Mesodermal cell (in vitro differentiated cells): Measurements from ENCODE around the gene TPRA1.

ENCODE experiments used
- H3K27ac ChIP-seq: 2 replicates; pipeline ENCODE4 v1.7.0; 2013; ENCODE audit warnings: mild to moderate bottlenecking, low read depth, low read length, moderate library complexity; ENCODE audit not compliant: severe bottlenecking
- H3K36me3 ChIP-seq: 2 replicates; pipeline ENCODE4 v1.7.1; 2013; ENCODE audit warnings: mild to moderate bottlenecking, low read length, moderate library complexity; ENCODE audit not compliant: control insufficient read depth, insufficient read depth
- H3K4me1 ChIP-seq: one replicate; pipeline ENCODE4 v1.7.1; 2013; ENCODE audit warnings: mild to moderate bottlenecking, low read length; ENCODE audit not compliant: insufficient read depth, control insufficient read depth, poor library complexity, severe bottlenecking
- H3K4me3 ChIP-seq: 2 replicates; pipeline ENCODE4 v1.7.0; 2013; ENCODE audit warnings: low read length, control low read depth, mild to moderate bottlenecking; ENCODE audit not compliant: insufficient read depth, poor library complexity, severe bottlenecking; ENCODE audit errors: extremely low read depth
- H3K9me3 ChIP-seq: 2 replicates; pipeline ENCODE4 v1.7.1; 2013; ENCODE audit warnings: mild to moderate bottlenecking, low read length, moderate library complexity; ENCODE audit not compliant: control insufficient read depth
- WGBS, 2 experiments: methylation state at CpG; one replicate each; pipeline ENCODE4 v1.1.5; 2013; ENCODE audit warnings: missing lambda C conversion rate in 2 of 2; ENCODE audit not compliant: insufficient coverage in 2 of 2; 5-methylcytosine and 5-hydroxymethylcytosine counted together

TPRA1 gene

DNA sequence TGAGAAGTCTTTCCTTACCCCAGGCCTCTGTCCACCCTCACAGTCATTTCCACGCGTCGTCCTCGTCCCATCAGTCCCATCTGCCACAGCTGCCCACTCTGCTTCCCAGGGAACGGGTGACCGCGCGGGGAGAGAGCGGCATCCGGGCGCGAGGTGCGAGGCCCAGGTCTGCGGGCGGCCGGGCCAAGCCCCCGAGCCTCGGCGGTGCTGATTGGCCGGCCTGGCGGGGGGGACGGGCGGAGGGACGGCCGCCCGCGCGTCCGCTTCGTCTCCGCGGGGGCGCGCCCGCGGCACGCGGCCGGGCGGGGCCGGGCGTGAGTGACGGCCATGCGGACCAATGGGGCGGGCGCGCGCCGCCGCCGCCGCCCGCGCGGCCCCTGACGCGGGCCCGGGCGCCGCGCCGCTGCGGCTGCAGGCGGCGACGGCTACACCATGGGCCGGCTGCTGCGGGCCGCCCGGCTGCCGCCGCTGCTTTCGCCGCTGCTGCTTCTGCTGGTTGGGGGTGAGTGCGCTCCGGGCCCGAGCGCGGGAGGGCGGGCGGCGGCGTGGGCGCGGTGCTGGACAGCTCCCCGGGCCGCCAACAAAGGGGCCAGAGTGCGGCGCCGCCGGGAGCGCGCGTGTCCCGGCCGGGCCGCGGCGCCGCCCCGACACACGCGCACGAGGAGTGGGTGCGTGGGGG lies 38.4 kb upstream of the TPRA1 start, which contains the start of gene PODXL2:
PODXL2 (plus strand) TSS at position 398 of the 679 bp plus-strand sequence; CDS start at position 433, 35 bp downstream.
- no peaks in the 10 kb centered on the region for H3K36me3 ChIP-seq
- WGBS, 2 experiments, result 2 to 3% methylated on average over 30 to 84 of the region's 105 CpGs
- H3K27ac ChIP-seq, result no peak within 1 kb of the TSS
- peaks cover 3% of the 10 kb centered on the region for H3K9me3 ChIP-seq
- H3K4me3 ChIP-seq, result peak within 1 kb of the TSS; percentile 20
- no peaks in the 10 kb centered on the region for H3K4me1 ChIP-seq

- peak overlapping the region; percentile 2 for H3K4me3 ChIP-seq
- no peaks in the 10 kb centered on the region for H3K36me3 ChIP-seq
- no peaks in the 10 kb centered on the region for H3K4me1 ChIP-seq
- 89 to 95% methylated on average over 4 of the region's 4 CpGs for WGBS, 2 experiments
- no peak overlapping the region for H3K27ac ChIP-seq
- peaks cover 3% of the 10 kb centered on the region for H3K9me3 ChIP-seq
These were observed 37.9 kb upstream of the TPRA1 start for GRCh38 chr3:127628426-127628787.

DNA sequence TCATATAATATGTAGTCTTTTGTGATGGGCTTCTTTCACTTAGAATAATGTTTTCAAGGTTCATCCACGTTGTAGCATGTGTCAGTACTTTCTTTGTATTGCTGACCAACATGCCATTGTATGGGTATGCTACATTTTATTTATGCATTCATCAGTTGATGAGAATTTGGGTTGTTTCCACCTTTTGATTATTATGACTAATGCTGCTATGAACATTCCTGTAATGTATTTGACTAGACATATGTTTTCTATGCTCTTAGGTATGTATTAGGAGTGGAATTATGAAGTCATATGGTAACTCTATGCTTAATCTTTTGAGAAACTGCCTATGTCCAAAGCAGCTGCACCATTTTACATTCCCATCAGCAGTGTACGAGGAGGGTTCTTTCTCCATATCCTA lies 35.3 kb upstream of the TPRA1 start:
- no peak overlapping the region for H3K27ac ChIP-seq
- no peak overlapping the region for H3K4me3 ChIP-seq
- peaks cover 19% of the 10 kb centered on the region for H3K36me3 ChIP-seq
- H3K4me1 ChIP-seq, result no peaks in the 10 kb centered on the region
- H3K9me3 ChIP-seq, result peaks cover 3% of the 10 kb centered on the region
- 86 to 100% methylated on average over 1 of the region's 2 CpGs for WGBS, 2 experiments

- 88 to 93% methylated on average over 4 of the region's 5 CpGs for WGBS, 2 experiments
- Histone ChIP-seq H3K4me1 (no peaks in the 10 kb centered on the region), H3K4me3 (no peak overlapping the region), H3K9me3 (peaks cover 3% of the 10 kb centered on the region), H3K27ac (no peak overlapping the region), H3K36me3 (peaks cover 32% of the 10 kb centered on the region)
These were observed 33.5 kb upstream of the TPRA1 start for GRCh38 chr3:127624063-127624462.

DNA sequence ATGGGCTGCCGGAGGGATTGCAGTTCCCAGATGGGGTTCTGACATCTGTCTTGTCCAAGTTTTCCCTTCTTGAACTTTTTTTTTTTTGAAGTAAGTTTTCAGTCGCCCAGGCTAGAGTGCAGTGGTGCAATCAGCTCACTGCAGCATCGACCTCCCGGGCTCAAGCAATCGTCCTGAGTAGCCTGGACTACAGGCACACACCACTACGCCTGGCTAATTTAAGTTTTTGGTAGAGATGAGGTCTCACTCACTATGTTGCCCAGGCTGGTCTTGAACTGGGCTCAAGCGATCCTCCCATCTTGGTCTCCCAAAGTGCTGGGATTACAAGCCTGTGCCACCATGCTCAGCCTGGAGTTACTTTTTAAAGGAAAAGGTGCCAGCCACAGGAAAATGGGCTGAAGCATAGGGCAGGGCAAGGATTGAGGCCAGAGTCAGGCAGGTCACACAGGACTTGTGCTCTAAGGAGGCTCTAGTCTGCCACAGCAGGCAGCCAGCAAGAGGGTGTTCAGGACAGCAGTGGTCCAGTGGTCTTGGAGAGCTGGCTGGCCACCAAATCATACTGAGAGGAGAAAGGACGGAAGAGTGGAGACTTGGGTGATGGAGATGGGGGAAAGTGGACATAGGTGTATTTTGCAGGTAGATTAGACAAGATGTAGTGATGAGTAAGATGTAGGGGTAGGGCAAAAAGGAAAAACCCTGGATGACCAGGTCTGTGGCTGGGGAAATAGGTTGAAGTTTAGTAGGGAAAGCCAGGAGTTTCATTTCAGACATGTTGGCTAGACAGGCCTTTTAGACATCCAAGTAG lies 32.4 kb upstream of the TPRA1 start:
- Histone ChIP-seq H3K27ac (no peak overlapping the region), H3K9me3 (no peaks in the 10 kb centered on the region), H3K4me1 (no peaks in the 10 kb centered on the region), H3K4me3 (no peak overlapping the region), H3K36me3 (peaks cover 42% of the 10 kb centered on the region)
- 93% methylated on average over 7 to 8 of the region's 8 CpGs for WGBS, 2 experiments

- Histone ChIP-seq H3K9me3 (no peaks in the 10 kb centered on the region), H3K27ac (no peak overlapping the region), H3K4me1 (no peaks in the 10 kb centered on the region), H3K36me3 (peaks cover 51% of the 10 kb centered on the region), H3K4me3 (no peak overlapping the region)
- 84 to 99% methylated on average over 7 to 11 of the region's 11 CpGs for WGBS, 2 experiments
These were observed 31.5 kb upstream of the TPRA1 start for GRCh38 chr3:127622031-127622430.

DNA sequence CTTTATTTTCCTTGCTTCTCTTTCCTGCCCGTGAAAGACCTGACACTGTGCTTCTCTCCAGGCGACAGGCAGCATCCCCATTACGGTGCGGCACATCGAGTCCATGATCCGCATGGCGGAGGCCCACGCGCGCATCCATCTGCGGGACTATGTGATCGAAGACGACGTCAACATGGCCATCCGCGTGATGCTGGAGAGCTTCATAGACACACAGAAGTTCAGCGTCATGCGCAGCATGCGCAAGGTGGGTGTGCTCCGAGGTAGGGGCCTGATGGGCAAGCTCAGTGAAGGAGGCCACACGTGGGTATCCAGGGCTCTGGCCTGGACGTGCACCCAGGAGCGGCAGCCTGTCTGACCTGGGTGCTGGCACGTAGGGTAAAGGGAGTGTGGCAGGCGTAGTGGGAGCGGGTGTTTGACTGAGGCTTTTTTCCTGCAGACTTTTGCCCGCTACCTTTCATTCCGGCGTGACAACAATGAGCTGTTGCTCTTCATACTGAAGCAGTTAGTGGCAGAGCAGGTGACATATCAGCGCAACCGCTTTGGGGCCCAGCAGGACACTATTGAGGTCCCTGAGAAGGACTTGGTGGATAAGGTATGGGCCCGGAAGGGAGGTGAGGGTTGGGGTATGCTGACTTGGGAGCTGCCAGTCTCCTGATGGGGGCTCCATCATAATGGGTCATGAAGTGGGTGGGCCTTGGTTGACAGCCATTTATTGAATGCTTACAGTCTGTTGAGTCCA lies 30.3 kb upstream of the TPRA1 start:
- WGBS, 2 experiments, result 96 to 98% methylated on average over 30 to 32 of the region's 32 CpGs
- Histone ChIP-seq H3K4me1 (no peaks in the 10 kb centered on the region), H3K9me3 (no peaks in the 10 kb centered on the region), H3K27ac (no peak overlapping the region), H3K4me3 (no peak overlapping the region), H3K36me3 (peaks cover 63% of the 10 kb centered on the region)

GRCh38 chr3:127618891-127619290 lies 28.4 kb upstream of the TPRA1 start:
- H3K4me3 ChIP-seq, result no peak overlapping the region
- H3K36me3 ChIP-seq, result peaks cover 74% of the 10 kb centered on the region
- WGBS, 2 experiments, result 91 to 100% methylated on average over 9 of the region's 11 CpGs
- no peaks in the 10 kb centered on the region for H3K4me1 ChIP-seq
- H3K9me3 ChIP-seq, result no peaks in the 10 kb centered on the region
- no peak overlapping the region for H3K27ac ChIP-seq

DNA sequence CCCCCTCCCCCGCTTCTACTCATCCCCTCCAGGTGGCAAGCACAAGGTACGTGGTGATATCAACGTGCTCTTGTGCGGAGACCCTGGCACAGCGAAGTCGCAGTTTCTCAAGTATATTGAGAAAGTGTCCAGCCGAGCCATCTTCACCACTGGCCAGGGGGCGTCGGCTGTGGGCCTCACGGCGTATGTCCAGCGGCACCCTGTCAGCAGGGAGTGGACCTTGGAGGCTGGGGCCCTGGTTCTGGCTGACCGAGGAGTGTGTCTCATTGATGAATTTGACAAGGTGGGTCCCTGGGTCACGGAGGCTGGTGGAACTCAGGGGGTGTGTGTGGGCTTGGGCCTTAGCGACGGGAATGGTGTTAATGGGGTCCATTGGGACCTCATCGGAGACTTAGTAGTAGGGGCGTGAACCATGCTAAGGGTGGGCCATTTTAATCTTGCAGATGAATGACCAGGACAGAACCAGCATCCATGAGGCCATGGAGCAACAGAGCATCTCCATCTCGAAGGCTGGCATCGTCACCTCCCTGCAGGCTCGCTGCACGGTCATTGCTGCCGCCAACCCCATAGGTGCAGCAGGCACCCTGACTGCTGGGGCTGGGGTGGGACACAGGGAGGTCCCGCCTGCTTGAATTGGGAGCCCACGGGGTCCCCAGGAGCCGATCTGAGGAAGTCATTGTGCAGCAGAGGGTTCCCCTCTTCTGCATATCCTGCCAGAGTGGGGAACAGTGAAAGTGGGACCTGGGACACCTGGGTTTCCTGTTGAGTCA lies 26.5 kb upstream of the TPRA1 start:
- Histone ChIP-seq H3K4me1 (peaks cover 3% of the 10 kb centered on the region), H3K9me3 (no peaks in the 10 kb centered on the region), H3K27ac (no peak overlapping the region), H3K36me3 (peaks cover 85% of the 10 kb centered on the region), H3K4me3 (no peak overlapping the region)
- WGBS, 2 experiments, result 92 to 94% methylated on average over 15 to 20 of the region's 26 CpGs

DNA sequence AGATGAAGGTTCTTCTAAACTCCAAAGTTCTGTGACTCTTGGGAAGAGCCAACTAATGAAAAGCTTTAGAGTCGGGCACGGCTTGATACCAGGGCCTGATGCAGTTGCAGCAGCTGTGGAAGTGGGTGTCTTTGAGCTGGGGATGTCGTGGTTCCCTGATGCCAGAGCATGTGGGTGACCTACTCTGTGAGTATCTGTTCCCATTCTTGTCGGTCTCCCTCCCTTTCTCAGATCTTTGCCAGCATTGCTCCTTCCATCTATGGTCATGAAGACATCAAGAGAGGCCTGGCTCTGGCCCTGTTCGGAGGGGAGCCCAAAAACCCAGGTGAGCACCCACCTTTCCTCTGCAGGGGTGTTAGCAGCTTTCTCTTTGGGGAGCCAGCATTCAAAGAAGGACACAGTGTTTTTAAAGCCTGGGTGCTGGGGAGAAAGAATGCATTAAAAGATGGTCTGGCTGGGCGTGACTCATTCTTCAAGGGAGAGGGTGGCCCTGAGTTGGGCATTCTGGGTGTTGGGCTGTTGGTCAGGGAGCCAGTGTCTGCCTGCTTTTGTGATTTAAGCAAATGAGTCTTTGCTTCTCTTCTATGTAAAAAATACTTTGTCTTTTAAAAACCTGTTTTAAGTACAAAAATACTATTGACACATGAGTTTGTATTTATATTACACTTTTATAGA lies 25.2 kb upstream of the TPRA1 start:
- Histone ChIP-seq H3K9me3 (no peaks in the 10 kb centered on the region), H3K36me3 (peaks cover 84% of the 10 kb centered on the region), H3K27ac (no peak overlapping the region), H3K4me1 (peaks cover 3% of the 10 kb centered on the region), H3K4me3 (no peak overlapping the region)
- WGBS, 2 experiments, result 94 to 100% methylated on average over 4 to 5 of the region's 6 CpGs
